KBM-7 (cell line): ENCODE data around the gene HOXB5.

Source experiments
- DNase-seq: peaks from one replicate; pipeline ENCODE4 v3.0.0-alpha.2; 2015
- in situ Hi-C: fragments of 300-500 bp; cut with MboI; formaldehyde crosslinking; loops from 2 replicates; pipeline ENCODE4 v1.14.3; 2020; ENCODE audit warnings: low sequenced_read_pairs, low pct_unique_long_range_greater_than_20kb, mixed read lengths

HOXB5 gene

GRCh38 chr17:48567646-48568354, 25.8 kb downstream of the HOXB5 start:
- in situ Hi-C loops = no loop called here

DNA sequence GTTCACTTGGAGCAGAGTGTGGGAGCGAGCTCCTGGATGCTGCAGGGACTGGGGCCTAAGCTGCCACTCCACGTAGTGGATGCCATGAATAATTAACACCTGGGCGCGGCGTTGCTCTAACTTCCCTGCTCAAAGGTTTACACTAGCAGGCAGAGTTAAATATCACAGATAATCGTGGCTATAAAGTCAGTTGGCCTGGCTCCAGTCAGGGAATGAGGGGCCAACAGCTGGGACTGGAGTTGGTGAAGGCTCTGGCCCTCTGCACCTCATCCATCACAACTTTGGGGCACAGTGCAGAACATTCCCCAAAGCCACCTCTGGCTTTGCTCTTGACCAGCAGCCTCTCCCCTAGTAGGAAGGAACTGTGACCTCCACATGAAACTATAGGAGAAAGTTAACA, 26.4 kb downstream of the HOXB5 start:
- no peak for DNase-seq
- in situ Hi-C loops = no loop called here

More at GRCh38 chr17:48567646-48568354, 25.8 kb downstream of the HOXB5 start:
- DNase-seq = no peak

DNA sequence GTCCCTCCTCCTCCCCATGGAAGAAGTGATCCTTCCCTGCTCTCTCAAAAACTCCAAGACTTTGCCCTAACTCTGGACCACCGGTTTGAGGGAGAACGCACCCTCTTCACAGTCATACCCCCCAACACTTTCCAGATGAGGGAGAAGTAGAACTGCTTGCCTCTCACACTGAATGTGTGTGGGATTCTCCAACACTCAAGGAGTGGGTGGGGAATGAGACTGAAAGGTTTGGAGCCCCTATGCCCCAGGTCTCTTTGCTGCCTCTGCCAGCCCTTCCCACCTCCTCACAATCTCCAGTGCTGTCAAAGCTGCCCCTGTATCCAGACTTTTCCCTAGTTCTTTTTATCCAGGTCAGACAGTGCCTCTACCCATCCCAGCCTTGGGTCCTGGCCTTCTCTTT, 26.9 kb downstream of the HOXB5 start:
- in situ Hi-C loops = no loop called here
- DNase-seq = no peak

- no peak for DNase-seq
- in situ Hi-C loops = no loop called here
These were observed 27.5 kb downstream of the HOXB5 start for GRCh38 chr17:48565925-48566710.

GRCh38 chr17:48565022-48565554, 28.5 kb downstream of the HOXB5 start:
- no peak for DNase-seq
- in situ Hi-C loops = no loop called here

DNA sequence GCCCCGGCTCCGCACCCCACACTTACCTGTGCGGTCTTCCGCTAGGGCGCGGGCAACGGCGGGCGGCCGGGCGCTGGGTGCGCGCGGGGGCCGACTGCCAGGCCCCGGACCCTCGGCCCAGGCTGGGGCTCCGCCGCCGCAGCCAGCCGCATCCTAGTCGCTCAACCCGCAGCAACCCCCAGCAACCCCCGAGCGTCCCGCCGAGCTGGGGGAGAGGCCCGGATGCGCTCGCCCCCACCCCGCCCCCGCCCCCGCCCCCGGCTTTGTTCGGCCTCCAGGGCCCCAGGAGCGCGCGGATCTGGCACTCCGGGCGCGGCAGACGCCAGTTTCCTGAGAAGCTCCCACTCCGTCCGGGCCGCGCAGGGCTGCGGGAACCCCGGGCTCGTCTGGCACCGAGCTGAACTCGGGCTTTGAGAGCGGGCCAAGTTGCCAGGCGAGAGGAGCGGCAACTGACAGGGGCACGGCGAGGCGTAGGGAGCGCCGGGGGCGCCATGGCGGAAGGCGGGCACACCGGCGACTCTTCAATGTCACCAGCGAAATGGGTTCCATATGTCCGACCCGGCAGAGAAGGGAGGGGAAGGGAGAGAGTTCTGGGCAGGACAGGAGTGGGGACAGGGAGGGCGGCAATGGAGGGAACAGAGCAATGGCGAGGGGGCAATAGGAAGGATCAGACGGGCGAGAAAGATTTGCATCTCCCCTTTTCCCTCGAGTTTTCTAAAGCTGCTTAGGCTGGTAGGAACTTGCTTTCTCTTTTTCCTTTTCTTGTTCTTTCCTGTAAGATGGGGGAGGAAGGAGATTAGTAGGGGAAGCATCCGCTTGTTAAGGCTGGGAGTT, 29.2 kb downstream of the HOXB5 start:
- in situ Hi-C loops = no loop called here
- no peak for DNase-seq

DNA sequence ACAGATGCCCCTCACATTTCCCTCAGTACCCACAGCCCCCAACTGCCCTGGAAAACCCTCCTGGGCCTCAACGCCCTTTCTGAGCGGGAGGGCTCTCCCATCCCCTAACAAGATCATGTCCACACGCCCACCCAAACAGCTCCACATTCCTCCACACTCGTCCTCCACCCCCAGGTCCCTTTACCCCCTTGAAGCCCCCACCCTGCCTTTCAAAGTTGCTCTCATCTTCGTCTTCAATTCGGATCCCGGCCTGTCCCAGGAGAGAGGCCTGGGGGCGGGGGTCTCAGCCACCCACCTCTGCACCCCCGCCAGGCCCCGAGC, 29.8 kb downstream of the HOXB5 start:
- in situ Hi-C loops = no loop called here

GRCh38 chr17:48563385-48563838, 30.2 kb downstream of the HOXB5 start:
- in situ Hi-C loops = no loop called here
- DNase-seq = no peak

More for the DNA sequence above, 29.8 kb downstream of the HOXB5 start:
- no peak for DNase-seq

DNA sequence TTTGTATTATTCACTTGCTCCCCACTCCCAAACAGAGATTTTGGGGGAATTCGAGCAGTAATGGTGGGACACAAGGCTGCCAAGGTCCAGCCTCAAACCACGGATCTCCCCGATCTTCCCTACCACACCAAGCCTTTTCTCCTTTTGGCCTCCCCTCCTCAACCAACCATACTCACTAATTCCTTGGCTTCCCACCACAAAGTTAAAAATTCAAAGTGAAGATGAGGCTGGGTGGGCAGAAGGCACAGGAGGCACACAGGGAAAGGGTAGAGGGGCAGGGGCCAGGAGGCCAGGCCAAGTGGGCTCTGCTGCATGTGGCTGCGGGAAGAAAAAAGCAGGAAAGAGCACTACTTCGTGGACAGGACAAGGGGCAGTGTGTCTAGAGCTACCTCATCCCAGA, 30.6 kb downstream of the HOXB5 start:
- no peak for DNase-seq
- in situ Hi-C loops = no loop called here

DNA sequence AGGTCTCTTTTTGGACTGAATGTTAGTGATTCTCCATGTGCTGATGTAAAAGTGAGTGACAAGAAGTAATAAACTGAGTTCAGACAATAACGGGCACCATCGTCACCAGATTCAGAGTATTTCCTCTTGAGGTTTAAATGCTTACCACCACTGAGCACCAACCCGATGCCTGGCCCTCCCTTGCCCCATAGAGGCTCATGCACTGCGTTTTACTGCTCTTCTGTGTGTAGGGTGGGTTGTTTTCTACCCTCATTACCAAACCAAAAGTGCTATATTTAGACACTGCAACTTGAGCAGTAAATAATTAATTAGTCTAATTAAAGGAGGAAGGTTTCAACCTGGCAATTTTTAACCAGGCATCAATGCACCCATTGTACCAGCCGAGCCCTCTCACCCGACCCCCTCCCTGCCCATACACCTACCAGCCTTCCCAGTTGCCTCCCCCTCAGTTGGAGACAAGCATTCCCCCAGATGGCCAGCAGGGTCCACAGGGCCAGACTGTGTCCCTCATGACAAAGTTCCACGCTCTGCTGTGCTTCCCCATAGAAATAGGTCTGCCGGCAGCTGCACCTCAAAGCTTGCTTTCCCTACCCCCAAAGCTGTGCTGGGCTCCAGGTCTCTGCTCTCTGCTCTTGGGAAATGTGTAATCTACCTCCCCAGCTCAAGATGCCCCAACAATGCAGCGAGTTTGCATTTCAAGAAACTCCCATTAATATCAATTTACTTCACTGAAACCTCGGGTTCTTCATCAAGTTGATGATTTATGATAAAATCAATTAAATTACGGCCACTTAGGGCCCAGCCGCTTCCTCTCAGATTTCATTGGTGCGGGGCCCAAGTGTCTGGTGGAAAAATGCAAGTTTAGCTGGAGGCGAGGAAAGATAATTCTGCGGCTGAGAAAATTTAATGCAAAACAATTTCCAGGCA, 31.4 kb downstream of the HOXB5 start:
- in situ Hi-C loops = no loop called here

DNA sequence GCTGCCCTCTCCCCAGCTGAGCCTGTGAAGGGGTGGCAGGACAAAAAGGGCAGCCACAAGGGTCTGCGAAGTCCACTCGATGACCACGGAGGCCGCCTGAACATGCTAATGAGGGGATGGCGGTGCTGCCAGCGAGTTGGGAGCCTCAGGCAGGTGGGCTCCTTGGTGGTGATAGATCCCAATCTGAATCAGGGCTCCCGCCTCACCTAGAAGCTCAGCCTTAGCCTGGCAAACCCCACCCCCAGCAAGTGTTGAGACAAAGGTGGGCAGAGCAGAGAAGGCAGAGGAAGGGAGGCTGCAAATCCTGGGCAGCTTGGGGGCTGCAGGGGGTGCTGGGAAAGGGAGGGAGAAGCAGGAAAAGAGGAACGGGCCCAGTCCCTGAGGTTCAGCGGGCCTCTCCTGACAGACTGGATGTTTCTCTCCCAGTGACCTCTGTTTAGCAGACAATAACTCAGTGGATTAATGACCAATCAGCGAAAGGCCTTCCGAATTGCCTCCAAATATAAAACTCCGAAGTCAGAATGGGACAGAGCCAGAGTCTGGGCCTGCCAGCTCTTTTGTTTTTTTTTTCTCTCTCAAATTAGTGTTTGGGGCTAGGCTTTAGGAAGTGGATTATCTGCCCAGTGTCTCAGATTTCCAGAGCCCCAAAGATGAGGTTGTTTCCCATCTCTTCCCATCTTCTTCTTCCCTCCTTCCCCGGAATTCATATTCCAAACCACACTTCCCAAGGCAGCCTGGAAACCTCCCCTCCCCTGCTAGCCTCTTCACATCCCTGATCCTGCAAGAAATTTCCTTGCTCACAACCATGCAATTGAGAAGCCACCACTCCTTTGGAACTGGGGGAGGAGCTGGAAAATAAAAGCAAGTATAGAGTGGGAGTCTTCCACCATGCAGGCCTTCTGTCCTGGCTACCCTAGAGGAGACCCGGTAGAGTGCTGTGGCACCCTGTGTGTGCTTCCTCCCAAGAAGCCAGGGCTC, 33.5 kb downstream of the HOXB5 start:
- in situ Hi-C loops = no loop called here
- DNase-seq = no peak

More for the DNA sequence above, 31.4 kb downstream of the HOXB5 start:
- no peak for DNase-seq

GRCh38 chr17:48559122-48559839, 34.3 kb downstream of the HOXB5 start:
- no peak for DNase-seq
- in situ Hi-C loops = no loop called here

GRCh38 chr17:48558831-48559121, 34.8 kb downstream of the HOXB5 start:
- in situ Hi-C loops = no loop called here
- no peak for DNase-seq

DNA sequence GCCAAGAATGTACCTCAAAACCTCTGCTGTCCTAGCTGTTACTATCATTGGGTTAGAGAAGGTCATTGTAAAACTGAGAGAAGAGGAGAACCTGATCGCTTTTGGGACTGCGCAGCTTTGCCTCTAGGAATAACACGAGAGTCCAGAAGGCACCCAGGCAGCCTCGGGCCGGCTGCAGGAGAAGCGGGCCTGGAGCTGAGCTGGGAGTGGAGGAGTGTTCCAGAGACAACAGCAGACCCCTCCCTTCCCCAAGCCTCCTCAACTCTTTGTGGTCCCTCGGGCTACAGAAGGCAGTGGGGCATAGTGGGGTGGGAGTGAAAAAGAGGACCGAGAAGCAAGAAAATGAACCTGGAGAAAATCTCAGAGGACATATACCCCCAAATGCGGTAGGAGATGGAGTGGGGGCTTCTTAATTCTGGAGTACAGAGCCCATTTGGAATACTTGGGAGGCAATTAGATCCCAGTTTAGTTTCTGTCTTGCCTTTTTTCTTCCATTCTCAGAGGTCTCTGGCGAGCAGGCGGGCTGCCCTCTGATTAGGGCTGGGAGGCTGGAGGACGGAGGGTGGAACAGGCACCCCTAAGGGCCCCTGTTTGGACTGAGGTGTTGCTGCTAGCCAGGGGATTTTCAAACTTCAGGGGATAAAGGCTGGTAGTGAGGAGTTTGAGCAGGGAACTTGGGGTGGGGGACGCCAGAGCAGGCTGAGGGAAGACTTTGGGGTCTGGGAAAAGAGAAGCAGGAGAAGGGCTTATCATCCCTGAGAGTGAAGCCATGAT, 35.3 kb downstream of the HOXB5 start:
- in situ Hi-C loops = no loop called here
- DNase-seq = no peak

DNA sequence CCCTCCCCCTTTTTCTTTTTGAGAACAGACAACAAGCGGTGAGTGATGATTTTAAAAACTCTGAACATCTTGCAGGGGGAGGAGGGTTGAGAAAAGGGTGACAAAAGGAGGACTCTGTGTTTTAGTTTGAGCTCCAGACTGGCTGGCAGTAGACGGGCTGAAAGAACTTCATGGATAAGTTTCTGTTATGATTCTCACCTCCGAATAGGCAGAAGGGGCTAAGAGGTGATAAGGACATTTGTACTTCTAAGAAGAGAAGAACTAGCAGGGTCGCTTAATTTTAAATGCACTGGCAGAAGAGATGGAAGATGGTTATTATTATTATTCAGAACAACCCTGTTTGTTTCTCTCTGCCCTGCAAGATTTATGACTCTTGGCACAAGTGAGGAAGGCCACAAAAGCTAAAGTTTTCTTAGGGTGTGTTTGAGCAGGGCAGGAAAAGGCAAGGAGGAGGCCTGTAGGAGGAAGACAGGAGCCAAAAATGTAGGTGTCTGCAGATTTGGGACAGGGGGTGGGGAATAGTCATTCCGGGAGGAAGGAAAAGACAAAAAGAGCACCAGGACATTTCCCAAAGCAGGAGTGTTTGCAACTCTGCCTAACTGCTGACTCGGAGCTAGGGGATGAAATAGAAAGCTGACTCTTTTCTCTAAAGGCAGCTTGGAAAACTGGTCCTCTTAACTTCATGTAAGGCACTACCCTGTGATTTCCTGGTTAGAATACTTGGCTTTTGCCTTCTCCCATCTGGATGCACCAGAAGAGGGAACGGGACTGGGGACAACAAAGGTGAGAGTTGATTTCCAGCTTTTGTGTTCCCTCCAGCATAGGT, 36.8 kb downstream of the HOXB5 start:
- no peak for DNase-seq
- in situ Hi-C loops = no loop called here

- in situ Hi-C loops = no loop called here
- no peak for DNase-seq
These were observed 37.4 kb downstream of the HOXB5 start for GRCh38 chr17:48556229-48556575.
